GM21360 (cell line): ENCODE measurements around the gene ZFHX2.

ENCODE experiments used
- ATAC-seq: cut with Tn5 transposase; IDR thresholded peaks from one replicate; pipeline ENCODE4 v1.9.1; 2021; ENCODE audit warnings: mild to moderate bottlenecking, moderate library complexity; ENCODE audit not compliant: unreplicated experiment

Gene ZFHX2

DNA sequence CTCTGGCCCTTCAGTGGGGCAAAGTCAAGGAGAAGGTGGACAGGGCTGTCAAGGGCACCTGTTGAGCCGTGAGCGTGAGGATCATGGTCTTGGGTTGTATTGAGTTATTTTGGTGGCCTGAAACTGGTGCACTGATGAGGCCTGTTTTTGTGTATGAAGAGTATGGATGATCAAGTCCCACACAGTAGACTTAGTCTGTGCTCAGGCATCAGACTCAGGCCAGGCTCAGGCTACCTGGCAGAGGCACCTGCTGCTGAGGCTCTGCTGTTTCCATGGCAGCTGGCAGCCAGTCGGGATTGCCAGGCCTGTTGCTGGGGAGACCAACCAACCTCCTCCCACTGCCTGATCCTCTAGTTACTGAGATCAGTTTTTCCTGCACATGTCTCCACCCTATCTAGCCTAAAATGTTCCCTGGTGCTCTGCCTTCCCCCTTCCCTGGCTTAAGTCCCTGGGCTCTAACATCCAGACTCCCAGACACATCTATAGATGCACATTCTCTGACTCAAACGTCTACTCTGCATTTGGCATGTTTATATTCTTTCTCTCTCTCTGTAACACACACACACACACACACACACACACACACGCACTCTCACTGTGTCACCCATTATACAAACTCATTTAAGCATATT lies 21.9 kb upstream of the ZFHX2 start:
- no peak for ATAC-seq

DNA sequence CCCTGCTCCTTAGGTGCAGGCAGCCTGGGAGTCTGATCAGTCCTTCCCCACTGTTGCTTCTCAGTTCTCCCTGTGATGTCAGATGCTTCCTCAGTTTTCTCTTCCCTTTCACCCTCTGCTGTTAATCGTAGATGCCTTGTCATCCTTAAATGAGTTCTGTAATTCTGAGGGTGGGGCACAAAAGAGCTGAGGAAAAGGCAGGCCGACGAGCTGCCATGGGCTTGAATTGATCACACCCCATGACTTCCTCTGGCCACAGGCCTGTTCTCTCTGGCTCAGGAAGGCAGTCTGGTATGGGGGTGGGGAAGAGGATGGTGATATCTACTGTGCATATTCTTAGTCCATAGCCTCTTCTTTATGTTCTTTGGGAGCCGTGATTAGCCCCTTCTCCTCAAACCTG lies 21.3 kb upstream of the ZFHX2 start:
- ATAC-seq, result no peak

GRCh38 chr14:23572524-23572828 lies 20.9 kb upstream of the ZFHX2 start:
- ATAC-seq, result no peak

- ATAC-seq, result no peak
Measured at GRCh38 chr14:23571701-23572523, 20.3 kb upstream of the ZFHX2 start.

DNA sequence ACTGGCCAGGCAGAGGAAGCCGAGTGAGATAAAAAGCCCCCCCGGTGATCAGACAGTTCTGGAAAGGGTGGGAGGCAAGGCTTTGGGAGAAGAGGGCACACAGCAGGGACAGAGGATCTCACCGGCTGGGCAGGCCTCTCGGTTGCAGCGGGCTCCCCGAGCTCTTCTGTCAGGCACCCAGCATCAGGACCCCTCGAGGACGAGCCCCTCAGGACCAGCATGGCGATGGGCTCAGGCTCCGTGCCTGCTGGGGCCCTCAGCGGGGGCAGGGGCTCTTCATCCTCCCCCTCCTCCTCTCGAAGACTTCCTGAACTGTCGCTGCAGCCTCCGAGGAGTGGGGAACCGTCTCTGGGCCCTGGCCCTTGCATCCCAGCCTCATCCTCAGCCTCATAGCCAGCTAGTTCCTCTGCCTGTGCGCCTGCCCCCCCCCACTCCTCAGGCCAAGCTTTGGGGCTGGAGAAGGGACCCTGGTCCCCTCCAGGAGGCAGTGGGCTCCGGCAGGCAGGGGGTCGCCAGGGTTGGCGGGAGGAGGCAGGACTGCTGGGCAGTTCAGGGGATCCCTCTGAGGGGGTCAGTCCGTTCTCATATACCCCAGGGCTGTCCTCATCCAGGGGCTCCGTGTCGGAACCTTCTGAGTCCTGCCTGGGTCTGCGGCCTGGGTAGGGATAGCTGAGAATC lies 19.4 kb upstream of the ZFHX2 start:
- ATAC-seq, result no peak

DNA sequence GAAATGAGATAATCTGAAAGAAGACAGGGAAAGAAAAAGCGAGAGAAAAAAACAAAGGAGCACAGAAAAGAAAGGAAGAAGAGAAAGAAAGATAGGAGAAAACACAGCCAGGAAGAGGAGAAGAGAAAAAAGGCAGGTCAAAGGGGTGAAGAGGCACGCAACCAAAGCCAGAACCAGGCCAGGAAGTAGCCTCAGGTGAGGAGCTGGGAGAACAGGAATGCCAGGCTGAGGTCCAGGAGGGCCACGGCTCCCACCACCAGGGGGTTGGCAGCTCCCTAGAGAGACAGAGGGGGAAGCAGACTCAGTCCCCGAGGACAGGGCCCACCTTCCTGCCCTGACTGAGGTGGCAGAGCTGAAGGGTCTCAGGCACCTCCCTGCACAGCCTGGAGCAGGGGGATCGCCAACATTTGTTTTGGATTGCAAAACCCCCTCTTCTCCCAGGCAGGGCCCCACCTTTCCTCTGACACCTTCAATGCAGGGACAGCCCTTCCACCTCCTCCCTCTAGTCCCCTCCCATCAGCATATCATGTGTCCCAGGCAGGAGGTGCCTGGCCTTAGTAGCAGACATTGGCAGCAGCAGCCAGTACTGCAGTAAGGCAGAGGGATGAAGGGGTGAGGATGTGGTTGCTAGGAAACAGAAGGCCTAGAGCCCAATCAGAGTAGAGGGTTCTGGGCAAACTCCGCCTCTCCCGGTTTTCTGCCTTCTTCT lies 18.0 kb upstream of the ZFHX2 start:
- ATAC-seq, result no peak

DNA sequence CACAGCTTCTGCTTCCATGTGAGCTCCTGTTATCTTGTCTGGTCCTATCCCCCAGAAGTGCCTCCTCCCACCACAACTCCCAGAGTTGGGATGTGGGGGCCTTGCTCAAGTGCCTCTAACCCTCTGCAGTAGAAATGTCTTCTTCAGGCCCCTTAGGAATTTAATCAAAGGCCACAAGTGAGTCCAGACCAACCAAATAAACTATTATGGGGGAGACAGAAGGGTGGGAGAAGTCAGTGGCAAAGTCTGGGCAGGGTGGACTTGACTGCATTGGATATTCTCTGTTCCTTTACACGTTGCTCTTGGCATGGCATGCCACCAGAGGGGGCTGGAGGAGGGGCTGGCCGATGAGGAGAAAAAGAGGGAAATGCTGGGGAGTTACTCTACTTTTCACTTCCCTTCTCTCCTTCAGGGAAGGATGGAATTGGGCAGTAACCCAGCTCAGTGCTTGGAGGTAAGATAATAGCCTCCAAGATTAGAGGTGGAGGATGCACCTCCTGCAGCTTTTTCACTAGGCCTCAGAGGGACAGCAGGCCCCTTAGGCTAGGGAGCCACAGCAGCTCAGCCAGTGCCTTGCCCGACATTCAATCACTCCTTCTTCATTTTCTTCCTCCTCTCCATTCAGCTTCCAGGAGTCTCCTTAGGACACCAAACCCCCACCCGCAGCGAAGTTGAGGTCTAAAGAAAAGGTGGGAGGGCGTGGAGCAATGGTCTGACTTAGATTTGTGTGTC lies 17.2 kb upstream of the ZFHX2 start:
- ATAC-seq, result no peak

- ATAC-seq, result no peak
Measured at GRCh38 chr14:23568021-23568599, 16.5 kb upstream of the ZFHX2 start.

GRCh38 chr14:23567186-23568020 lies 15.8 kb upstream of the ZFHX2 start, which contains the start of gene AP1G2:
Gene AP1G2, minus strand, starts transcription at chr14:23567791. Its CDS starts 477 bp downstream, at chr14:23567314.
- peak; percentile 82 for ATAC-seq

- no peak for ATAC-seq
Measured at GRCh38 chr14:23566778-23567185, 15.2 kb upstream of the ZFHX2 start.

DNA sequence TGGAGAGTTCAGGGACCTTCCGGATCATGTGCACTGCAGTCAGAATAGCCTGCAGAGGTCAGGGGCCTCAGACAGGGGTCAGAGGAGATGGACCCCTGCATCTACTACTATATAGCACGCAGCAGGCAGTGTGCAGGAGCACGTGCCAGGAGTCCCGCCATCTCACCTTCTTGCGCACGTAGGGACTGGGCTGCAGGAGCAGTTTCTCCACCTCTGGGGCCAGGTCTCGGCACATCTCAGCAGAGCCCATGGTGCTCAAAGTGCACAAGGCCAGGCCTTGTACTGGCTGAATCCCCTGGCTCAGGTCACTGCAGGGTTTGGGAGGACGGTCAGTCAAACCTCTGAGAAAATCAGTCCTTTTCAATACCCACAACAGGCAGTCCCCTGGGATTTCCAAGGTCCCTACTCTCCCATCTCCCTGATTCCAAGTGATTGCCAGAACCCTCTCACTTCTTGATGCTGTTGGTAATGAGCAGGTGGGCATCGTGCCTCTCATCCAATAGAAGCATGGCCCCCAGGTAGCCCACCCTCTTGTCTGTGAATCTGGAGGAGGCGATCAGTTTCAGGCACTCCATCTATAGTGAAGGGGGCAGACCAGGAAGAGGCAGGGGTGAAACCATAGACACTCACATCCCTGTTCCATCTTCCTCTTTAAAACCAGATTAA lies 14.7 kb upstream of the ZFHX2 start:
- no peak for ATAC-seq

GRCh38 chr14:23565626-23566025 lies 14.1 kb upstream of the ZFHX2 start:
- ATAC-seq, result no peak

DNA sequence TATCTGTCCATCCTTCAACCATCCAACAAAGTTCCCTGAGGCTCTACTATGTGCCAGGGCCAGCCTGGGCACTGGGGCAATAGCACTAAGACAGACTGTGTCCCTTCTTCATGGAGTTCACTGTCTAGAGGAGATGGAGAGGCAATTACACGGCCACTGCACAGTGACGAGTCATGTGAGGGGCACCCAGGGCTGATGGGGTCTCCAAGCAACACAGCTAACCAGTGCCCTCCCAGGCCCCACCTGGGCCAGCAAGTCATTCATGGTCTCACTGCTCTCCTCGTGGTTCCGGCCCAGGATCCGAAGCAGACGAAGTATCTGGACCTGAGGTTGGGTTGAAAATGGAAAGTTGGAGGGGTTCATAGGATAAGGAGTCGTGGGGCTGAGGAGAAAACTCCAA lies 13.3 kb upstream of the ZFHX2 start:
- no peak for ATAC-seq

GRCh38 chr14:23564181-23564812 lies 12.7 kb upstream of the ZFHX2 start:
- no peak for ATAC-seq

DNA sequence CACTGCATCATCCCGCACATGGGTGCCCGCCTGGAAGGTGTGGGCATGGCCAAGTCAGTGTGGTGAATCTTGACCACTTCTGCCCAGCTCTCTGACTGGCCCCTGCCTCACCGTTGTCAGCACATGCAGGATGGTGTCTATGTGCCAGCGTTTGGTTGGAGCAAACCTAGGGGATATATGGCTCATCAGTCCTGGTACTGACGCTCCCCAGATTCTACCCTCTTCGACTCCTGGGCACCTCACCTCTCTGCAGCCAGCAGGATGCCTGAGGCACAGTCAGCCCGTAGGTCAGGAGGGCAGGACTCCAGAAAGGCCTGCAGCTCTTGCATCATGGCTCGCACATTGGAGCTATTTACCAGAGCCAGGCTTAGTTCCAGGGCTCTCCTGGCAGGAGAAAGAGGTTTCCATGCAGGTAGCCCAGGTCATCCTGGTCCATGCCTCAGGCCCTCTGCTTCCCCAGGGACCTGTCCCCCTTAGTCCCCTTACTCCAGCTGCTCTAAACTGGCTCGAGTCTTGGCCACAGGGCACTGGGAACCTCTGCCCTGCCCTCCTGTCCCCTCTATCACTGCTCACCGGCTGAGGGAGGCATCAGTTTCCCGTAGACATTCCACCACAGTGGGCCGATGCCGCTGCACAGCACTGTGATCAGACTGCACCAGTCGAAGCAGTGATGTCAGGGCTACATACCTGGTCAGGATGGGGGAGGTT lies 12.1 kb upstream of the ZFHX2 start:
- no peak for ATAC-seq

- ATAC-seq, result no peak
Measured at GRCh38 chr14:23562822-23563472, 11.4 kb upstream of the ZFHX2 start.
